ENCODE measurements around the gene DHCR24. TPM values are rescaled to one million over a fixed set of nuclear protein-coding genes. Genes with fewer than 3 reads are reported as not detected.

Gene DHCR24
- total RNA-seq, 1 experiment from 2014 or later = 369 TPM

DNA sequence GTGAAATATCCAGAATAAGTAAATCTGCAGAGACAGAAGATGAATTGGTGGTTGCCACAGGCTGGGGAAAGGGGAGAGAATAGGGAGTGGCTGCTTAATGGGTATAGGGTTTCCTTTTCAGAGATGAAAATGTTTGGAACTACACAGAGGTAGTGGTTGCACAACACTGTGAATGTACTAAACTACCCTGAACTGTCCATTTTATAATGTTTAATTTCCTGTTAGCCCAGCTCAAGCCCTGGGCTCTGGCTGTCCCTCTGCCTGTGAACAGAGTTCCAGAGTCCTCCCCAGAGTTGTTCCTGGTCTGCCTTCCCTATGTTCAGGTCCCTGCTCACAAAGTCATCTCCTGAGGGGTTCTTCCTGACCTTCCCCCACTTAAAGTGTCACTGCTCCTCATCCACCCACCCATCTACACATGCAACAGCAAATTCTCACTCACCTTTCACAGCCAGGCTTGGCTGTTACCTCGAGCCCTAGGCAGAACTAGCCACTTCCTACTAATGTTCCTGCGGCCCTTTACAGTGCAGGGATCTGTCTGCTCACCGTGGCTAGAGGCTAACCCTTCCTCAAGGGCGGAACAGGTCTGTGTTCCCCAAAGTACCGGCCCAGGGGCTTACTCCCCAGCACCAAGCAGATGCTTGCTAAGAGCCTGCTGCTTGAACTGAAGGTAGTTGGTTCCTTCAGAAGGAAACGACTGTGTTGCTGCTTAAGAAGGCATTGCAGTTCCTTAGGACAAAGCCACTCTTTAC lies 22.4 kb downstream of the DHCR24 start:
- Histone ChIP-seq H3K27ac (peak overlapping the region; percentile 44), H3K36me3 (ENCODE audit: low read depth) (peaks cover 48% of the 10 kb centered on the region), H3K9me2 (ENCODE audit: insufficient read depth) (no peaks in the 10 kb centered on the region), H3K27me3 (ENCODE audit: insufficient read depth, low read depth) (no peaks in the 10 kb centered on the region), H3K79me2 (ENCODE audit: low read depth) (peaks cover 47% of the 10 kb centered on the region), H3K4me3 (no peak overlapping the region), H2AFZ (no peak overlapping the region), H3F3A (ENCODE audit: insufficient read depth, low read depth) (peaks cover 78% of the 10 kb centered on the region), H4K20me1 (ENCODE audit: insufficient read depth) (no peaks in the 10 kb centered on the region), H3K4me1 (replicated peaks; ENCODE audit: insufficient read depth) (peaks cover 75% of the 10 kb centered on the region), H3K4me2 (0 out of 2 replicates have a peak overlapping the region, but pooled peaks have one; percentile 10), H3K9me3 (ENCODE audit: insufficient read depth, low read depth) (no peaks in the 10 kb centered on the region)
- TF ChIP-seq CTCF (conservative IDR thresholded peaks at IDR 0.05) = no peak
- intact Hi-C loops (cut with micrococcal nuclease; ENCODE audit: unreplicated experiment) = no loop called here
- no peak for DNase-seq
- ChIA-PET POLR2A (ENCODE audit: unreplicated experiment) (no interaction called here), CTCF (no interaction called here)
- BruUV-seq (replicated peaks) = no TSS peak

GRCh38 chr1:54863267-54863665 lies 23.7 kb downstream of the DHCR24 start:
- ChIA-PET POLR2A (ENCODE audit: unreplicated experiment) (no interaction called here), CTCF (interaction anchor here (0.6 kb wide), 1 partner anchor 141 kb away, joined by 3 read pairs; no protein-coding TSS in a partner anchor)
- H3K4me2 ChIP-seq = no peak overlapping the region
- intact Hi-C loops (cut with micrococcal nuclease; ENCODE audit: unreplicated experiment) = no loop called here
- H3K9me3 ChIP-seq (ENCODE audit: insufficient read depth, low read depth) = no peaks in the 10 kb centered on the region
- H3K9me2 ChIP-seq (ENCODE audit: insufficient read depth) = no peaks in the 10 kb centered on the region
- peaks cover 40% of the 10 kb centered on the region for H3K79me2 ChIP-seq (ENCODE audit: low read depth)
- DNase-seq = no peak
- no peak for TF ChIP-seq EZH2 (IDR thresholded peaks at IDR 0.05; ENCODE audit: low read depth)
- no peaks in the 10 kb centered on the region for H4K20me1 ChIP-seq (ENCODE audit: insufficient read depth)
- TSS peak; percentile 7 for BruUV-seq (replicated peaks)
- H3K27me3 ChIP-seq (ENCODE audit: insufficient read depth, low read depth) = no peaks in the 10 kb centered on the region
- H3K4me3 ChIP-seq = no peak overlapping the region
- peaks cover 92% of the 10 kb centered on the region for H3F3A ChIP-seq (ENCODE audit: insufficient read depth, low read depth)
- H2AFZ ChIP-seq = no peak overlapping the region
- no peak overlapping the region for H3K27ac ChIP-seq
- peaks cover 48% of the 10 kb centered on the region for H3K36me3 ChIP-seq (ENCODE audit: low read depth)
- H3K4me1 ChIP-seq (replicated peaks; ENCODE audit: insufficient read depth) = peaks cover 89% of the 10 kb centered on the region

GRCh38 chr1:54861070-54861761 lies 25.8 kb downstream of the DHCR24 start:
- H3F3A ChIP-seq (ENCODE audit: insufficient read depth, low read depth) = peaks cover 91% of the 10 kb centered on the region
- H3K36me3 ChIP-seq (ENCODE audit: low read depth) = peaks cover 38% of the 10 kb centered on the region
- TF ChIP-seq CTCF (conservative IDR thresholded peaks at IDR 0.05) (no peak), EZH2 (IDR thresholded peaks at IDR 0.05; ENCODE audit: low read depth) (no peak)
- H3K9me2 ChIP-seq (ENCODE audit: insufficient read depth) = no peaks in the 10 kb centered on the region
- no peaks in the 10 kb centered on the region for H4K20me1 ChIP-seq (ENCODE audit: insufficient read depth)
- no TSS peak for BruUV-seq (replicated peaks)
- no peak overlapping the region for H2AFZ ChIP-seq
- H3K79me2 ChIP-seq (ENCODE audit: low read depth) = peaks cover 40% of the 10 kb centered on the region
- no peak overlapping the region for H3K4me3 ChIP-seq
- intact Hi-C loops (cut with micrococcal nuclease; ENCODE audit: unreplicated experiment) = loop anchor here (2.0 kb wide), 2 partner anchors 66 to 84 kb away; no protein-coding TSS in a partner anchor
- no peaks in the 10 kb centered on the region for H3K27me3 ChIP-seq (ENCODE audit: insufficient read depth, low read depth)
- H3K4me2 ChIP-seq = peak overlapping the region; percentile 54
- peak; percentile 79 to 89 for DNase-seq
- peaks cover 90% of the 10 kb centered on the region for H3K4me1 ChIP-seq (replicated peaks; ENCODE audit: insufficient read depth)
- no peaks in the 10 kb centered on the region for H3K9me3 ChIP-seq (ENCODE audit: insufficient read depth, low read depth)
- H3K27ac ChIP-seq = peak overlapping the region; percentile 88
- ChIA-PET POLR2A (ENCODE audit: unreplicated experiment) (interaction anchor here (0.6 to 0.7 kb wide), 2 partner anchors 42 to 117 kb away, joined by 4 to 5 read pairs; no protein-coding TSS in a partner anchor), CTCF (interaction anchor here (0.6 kb wide), 1 partner anchor 13 kb away, joined by 4 read pairs; no protein-coding TSS in a partner anchor)

Data from PC-9 (cell line).